Tibial artery (tissue), 4 donors: ENCODE data around the gene FUT2.

Source experiments
- DNase-seq, 2 donors: peaks; one replicate each; pipeline ENCODE4 v3.0.0-alpha.2; 2019
- H3K27ac ChIP-seq, 2 donors: fragments of 200-600 bp; sonication (generic) in 1 of 2; 1 replicate in 1 of 2; 2 replicates in 1 of 2; pipeline ENCODE4 v1.5.1; 2018 to 2019; ENCODE audit warnings: mild to moderate bottlenecking in 1 of 2
- H3K27me3 ChIP-seq, 2 donors: fragments of 200-600 bp; sonication (generic) in 1 of 2; one replicate each; pipeline versions ENCODE4 v1.5.1 to v1.6.0; 2016 to 2019
- H3K36me3 ChIP-seq, 3 donors: fragments of 200-600 bp; sonication (generic) in 2 of 3; one replicate each; pipeline ENCODE4 v1.5.1; 2016 to 2019; ENCODE audit warnings: mild to moderate bottlenecking in 2 of 3
- H3K4me1 ChIP-seq, 4 donors: fragments of 200-600 bp; sonication (generic) in 2 of 4; 1 replicate in 3 of 4; 2 replicates in 1 of 4; pipeline ENCODE4 v1.5.1; 2016 to 2019
- H3K4me3 ChIP-seq, 2 donors: fragments of 200-600 bp; sonication (generic) in 1 of 2; 1 replicate in 1 of 2; 2 replicates in 1 of 2; pipeline ENCODE4 v1.5.1; 2018 to 2019; ENCODE audit warnings: mild to moderate bottlenecking in 2 of 2
- H3K9me3 ChIP-seq, 3 donors: fragments of 200-600 bp; sonication (generic) in 1 of 3; one replicate each; pipeline ENCODE4 v1.5.1; 2016 to 2019
- intact Hi-C: fragments of 100-400 bp; cut with DNase I; formaldehyde crosslinking; loops from one replicate; pipeline ENCODE4 v1.15.0; 2023; ENCODE audit warnings: low total_unique reads
- TF ChIP-seq, protein P1 (sequence below), 2 experiments: fragments of 200-600 bp in 1 of 2; fragments of 450-650 bp in 1 of 2; IDR thresholded peaks; one replicate each; pipeline ENCODE4 v1.5.1; 2017 to 2019; ENCODE audit warnings: antibody characterized with exemption in 2 of 2, mild to moderate bottlenecking in 1 of 2, moderate library complexity in 1 of 2

FUT2 gene

GRCh38 chr19:48672994-48673393 lies 22.8 kb upstream of the FUT2 start, which contains the start of gene NTN5:
TSS of gene NTN5 (minus strand) at chr19:48673017. CDS start at chr19:48670986, 2,031 bp downstream.
- no peaks in the 10 kb centered on the region for H3K27me3 ChIP-seq
- H3K4me1 ChIP-seq = peaks cover 0 to 9% (median 3%) of the 10 kb centered on the region in 4 donors
- no peaks in the 10 kb centered on the region for H3K9me3 ChIP-seq
- no peak within 1 kb of the TSS for H3K4me3 ChIP-seq
- no peak for DNase-seq
- TF ChIP-seq, protein P1, sequence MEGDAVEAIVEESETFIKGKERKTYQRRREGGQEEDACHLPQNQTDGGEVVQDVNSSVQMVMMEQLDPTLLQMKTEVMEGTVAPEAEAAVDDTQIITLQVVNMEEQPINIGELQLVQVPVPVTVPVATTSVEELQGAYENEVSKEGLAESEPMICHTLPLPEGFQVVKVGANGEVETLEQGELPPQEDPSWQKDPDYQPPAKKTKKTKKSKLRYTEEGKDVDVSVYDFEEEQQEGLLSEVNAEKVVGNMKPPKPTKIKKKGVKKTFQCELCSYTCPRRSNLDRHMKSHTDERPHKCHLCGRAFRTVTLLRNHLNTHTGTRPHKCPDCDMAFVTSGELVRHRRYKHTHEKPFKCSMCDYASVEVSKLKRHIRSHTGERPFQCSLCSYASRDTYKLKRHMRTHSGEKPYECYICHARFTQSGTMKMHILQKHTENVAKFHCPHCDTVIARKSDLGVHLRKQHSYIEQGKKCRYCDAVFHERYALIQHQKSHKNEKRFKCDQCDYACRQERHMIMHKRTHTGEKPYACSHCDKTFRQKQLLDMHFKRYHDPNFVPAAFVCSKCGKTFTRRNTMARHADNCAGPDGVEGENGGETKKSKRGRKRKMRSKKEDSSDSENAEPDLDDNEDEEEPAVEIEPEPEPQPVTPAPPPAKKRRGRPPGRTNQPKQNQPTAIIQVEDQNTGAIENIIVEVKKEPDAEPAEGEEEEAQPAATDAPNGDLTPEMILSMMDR (IDR thresholded peaks at IDR 0.05) = no peak
- intact Hi-C loops = loop anchor here (2.0 kb wide), 1 partner anchor 26 kb away; the partner anchor contains the start of gene CA11
- no peaks in the 10 kb centered on the region for H3K36me3 ChIP-seq
- no peak within 1 kb of the TSS for H3K27ac ChIP-seq

DNA sequence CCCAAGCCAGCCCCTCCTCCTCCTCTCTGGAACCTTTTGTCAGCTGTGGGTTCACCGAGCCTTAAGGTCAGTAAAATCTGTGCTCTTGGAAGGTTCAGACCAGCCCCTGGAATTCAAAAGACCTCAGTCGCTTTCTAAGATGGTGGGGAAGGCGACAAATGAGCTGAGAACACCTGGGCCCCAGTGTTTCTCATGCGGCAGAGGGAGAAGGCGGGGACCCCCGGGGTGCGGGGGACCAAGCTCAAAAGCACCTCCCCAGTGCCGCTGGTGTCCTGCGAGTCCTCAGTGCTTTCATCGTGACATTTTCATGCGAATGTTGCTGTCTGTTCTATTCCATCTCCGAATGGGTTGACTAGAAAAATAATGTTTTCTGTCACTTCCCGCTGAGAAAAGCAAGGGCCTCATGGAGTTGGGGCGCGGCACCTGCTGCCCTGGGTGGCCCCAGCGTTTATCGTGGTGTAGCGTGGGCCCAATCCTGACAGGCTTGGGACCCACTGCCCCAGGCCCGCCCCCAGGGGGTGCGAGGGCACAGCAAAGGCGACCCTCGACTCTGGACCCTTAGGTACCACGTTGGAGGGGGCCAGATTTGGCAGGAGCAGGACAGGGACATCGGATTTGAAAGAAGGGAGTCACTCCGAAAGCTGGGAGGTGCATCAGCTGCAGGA lies 22.2 kb upstream of the FUT2 start:
- TF ChIP-seq, protein P1 (IDR thresholded peaks at IDR 0.05) = no peak
- intact Hi-C loops = loop anchor here (2.0 kb wide), 1 partner anchor 27 kb away; the partner anchor contains the start of gene CA11
- Histone ChIP-seq H3K4me3 (no peak overlapping the region), H3K27ac (no peak overlapping the region), H3K27me3 (no peaks in the 10 kb centered on the region), H3K9me3 (no peaks in the 10 kb centered on the region), H3K36me3 (no peaks in the 10 kb centered on the region), H3K4me1 (peaks cover 0 to 9% (median 3%) of the 10 kb centered on the region in 4 donors)
- no peak for DNase-seq

- Histone ChIP-seq H3K27me3 (no peaks in the 10 kb centered on the region), H3K36me3 (no peaks in the 10 kb centered on the region), H3K4me1 (peaks cover 0 to 9% (median 3%) of the 10 kb centered on the region in 4 donors), H3K9me3 (no peaks in the 10 kb centered on the region), H3K27ac (no peak overlapping the region), H3K4me3 (no peak overlapping the region)
- intact Hi-C loops = no loop called here
- no peak for DNase-seq
- TF ChIP-seq, protein P1 (IDR thresholded peaks at IDR 0.05) = no peak
Observed at GRCh38 chr19:48674216-48674809, 21.5 kb upstream of the FUT2 start.

GRCh38 chr19:48674921-48675824 lies 20.6 kb upstream of the FUT2 start:
- H3K36me3 ChIP-seq = no peaks in the 10 kb centered on the region
- H3K4me3 ChIP-seq = no peak overlapping the region
- H3K27me3 ChIP-seq = no peaks in the 10 kb centered on the region
- DNase-seq = peak; percentile 82 to 88
- intact Hi-C loops = loop anchor here (5.0 kb wide), 1 partner anchor 67 kb away; the partner anchor contains the start of gene RASIP1
- H3K9me3 ChIP-seq = no peaks in the 10 kb centered on the region
- peaks cover 0 to 9% (median 3%) of the 10 kb centered on the region in 4 donors for H3K4me1 ChIP-seq
- TF ChIP-seq, protein P1 (IDR thresholded peaks at IDR 0.05) = peak; percentile 81 to 82
- no peak overlapping the region for H3K27ac ChIP-seq

- no peaks in the 10 kb centered on the region for H3K9me3 ChIP-seq
- H3K4me1 ChIP-seq = peaks cover 0 to 9% (median 3%) of the 10 kb centered on the region in 4 donors
- no peaks in the 10 kb centered on the region for H3K27me3 ChIP-seq
- DNase-seq = no peak
- H3K27ac ChIP-seq = no peak overlapping the region
- no peaks in the 10 kb centered on the region for H3K36me3 ChIP-seq
- H3K4me3 ChIP-seq = no peak overlapping the region
- TF ChIP-seq, protein P1 (IDR thresholded peaks at IDR 0.05) = no peak
- intact Hi-C loops = loop anchor here (5.0 kb wide), 1 partner anchor 66 kb away; the partner anchor contains the start of gene RASIP1
Observed at GRCh38 chr19:48676487-48676886, 19.3 kb upstream of the FUT2 start.
